T-helper 9 cell (primary cell): ENCODE measurements around the gene EI24.

Source experiments
- DNase-seq: peaks from one replicate; pipeline ENCODE4 v3.0.0-alpha.2; 2020

The EI24 gene

DNA sequence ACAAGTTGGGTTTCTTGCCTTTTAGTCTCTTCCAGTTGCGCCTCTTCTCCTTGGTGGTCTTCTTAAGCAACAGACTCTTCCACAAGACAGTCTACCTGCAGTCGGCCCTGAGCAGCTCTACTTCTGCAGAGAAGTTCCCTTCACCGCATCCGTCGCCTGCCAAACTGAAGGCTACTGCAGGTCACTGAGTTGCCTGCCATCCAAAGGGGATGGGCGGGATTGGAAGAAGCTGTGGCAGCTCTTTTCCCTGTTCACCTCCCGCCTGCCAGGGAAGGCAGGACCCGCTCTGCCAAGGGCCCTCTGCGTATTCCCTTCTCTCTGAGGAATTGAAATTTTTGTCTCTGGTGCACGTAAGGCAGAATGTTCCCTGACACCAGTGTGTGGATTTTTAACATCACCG, 14.2 kb downstream of the EI24 start:
- DNase-seq = no peak

- no peak for DNase-seq
Measured at GRCh38 chr11:125585487-125585886, 16.2 kb downstream of the EI24 start.

- no peak for DNase-seq
Measured at GRCh38 chr11:125586623-125587022, 17.3 kb downstream of the EI24 start.

DNA sequence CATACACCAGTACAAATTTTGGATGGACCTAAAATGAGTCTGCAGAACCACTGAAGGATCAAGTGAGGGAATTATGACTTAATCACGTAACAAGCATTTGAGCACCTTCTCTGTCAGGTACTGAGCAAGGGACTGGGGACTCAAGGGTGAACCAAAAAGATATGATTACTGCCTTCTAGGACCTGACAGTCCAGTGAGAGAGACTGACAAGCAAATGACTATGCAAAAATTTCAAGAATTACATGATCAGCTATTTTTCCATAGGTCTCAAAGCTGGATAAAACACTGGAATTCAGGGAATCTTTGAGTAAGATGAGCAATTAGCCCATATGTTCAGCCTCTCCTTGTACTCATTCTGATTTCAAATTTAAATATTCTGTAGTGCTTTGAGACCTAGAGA, 18.2 kb downstream of the EI24 start:
- DNase-seq = no peak

DNA sequence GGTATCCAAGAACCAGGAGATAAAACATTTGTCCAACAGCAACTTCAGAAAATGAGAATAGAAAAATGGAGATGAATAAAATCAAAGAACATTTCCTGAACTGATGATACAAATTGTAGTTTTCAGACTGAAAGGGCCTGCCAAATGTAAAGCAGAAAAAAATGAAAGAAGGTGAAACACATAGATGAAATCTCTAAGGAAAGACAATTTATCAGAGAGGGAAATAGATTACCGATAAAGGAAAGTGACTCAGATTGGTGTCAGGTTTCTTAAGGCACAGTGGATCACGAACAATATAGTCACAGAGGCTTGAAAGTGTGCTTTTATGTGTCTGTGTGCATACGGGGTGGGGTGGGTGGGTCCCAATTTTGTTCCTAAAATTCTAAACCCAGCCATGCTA, 19.2 kb downstream of the EI24 start:
- no peak for DNase-seq

- peak; percentile 34 for DNase-seq
Measured at GRCh38 chr11:125591649-125592304, 22.5 kb downstream of the EI24 start.

DNA sequence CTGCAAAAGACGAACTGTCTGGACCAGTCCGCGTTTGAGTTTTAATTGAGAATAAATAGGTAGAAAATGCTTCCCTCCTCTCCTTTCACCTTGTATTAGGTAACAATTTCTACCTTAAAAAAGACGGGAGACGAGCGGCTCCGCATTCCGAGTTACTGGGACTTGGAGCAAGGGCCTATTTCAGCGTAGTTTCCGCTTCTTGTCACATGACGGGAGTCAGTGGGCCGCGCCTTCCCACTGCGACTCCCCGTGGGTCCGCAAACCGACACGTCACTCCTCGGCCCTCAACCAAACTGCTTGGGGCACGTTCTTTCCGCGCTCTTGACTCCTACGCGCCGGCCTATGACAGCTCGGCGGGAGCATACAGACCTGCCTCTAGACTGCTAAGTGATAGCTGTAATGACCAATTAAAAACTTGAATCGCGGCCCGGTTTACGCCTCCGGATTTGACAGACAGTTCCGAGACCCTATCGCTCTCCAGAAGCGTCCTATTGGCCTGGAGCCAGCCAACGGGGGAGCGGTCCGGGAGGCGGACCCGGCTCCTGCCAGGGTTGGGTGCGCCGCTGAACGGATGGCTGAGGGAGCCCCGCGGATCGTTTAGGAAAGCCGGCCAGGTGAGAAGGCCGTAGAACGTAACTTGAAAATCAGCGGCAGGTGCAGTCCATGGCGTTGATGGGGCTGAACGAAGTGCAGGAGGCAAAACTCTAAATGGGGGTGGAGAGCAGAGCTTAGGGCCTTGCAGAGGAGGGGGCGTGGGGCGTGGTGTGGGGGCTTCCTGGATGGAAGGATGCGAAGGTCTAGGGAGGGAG, 23.2 kb downstream of the EI24 start, which contains the start of gene STT3A:
STT3A (plus strand) TSS at position 548 of the 809 bp plus-strand sequence. CDS start 3,064 bp downstream, outside the sequence.
- DNase-seq = peak; percentile 94

DNA sequence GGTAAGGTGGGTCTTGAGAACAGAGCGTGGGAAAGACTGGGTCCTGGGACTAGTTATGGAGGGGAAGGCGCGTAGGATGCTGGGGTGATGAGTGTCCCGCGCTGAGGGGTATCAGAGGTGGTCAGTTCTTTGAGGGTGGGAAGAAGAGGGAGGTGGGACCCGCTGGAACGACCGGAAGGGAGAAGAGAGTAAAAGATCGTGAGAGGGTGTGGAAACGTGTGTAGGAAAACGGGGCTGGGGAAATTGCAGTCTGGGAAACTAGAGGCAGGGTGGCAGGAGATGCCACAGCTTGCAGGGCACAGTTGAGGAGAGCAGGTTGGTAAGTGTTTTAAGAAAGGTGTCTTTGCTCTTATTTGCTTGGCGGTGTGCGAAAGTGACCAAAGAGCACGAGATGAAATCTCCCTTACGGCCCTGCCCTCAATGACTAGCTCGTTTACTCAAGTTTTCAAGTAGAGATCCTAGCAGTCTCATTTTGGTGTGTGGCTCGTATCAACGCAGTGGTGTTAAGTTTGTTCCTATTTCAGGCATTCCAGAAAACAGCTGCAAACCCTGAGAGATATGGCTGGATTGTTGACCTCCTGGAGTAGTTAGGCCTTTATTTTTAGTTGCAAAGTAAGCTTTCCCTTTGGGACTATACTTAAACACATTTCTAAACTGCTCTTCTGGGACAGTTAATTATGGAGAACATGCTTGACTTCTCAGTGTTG, 24.0 kb downstream of the EI24 start:
- DNase-seq = no peak

DNA sequence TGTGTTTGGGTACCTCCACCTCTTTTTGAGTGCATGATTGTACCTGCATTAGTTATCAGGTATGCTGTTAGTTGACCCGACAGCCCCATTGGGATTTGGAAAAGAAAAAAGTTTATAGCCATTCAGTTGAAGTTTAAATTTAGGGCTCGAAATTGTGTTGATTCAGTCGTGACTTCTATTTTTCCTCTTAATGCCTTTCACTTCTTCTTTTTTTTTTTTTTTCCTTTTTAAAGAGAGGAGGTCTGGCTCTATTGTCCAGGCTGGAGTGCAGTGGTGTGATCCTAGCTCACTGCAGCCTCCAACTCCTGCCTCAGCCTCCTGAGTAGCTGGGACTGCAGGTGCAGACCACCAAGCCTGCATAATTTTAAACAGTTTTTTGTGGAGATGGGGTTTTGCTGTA, 25.7 kb downstream of the EI24 start:
- no peak for DNase-seq

DNA sequence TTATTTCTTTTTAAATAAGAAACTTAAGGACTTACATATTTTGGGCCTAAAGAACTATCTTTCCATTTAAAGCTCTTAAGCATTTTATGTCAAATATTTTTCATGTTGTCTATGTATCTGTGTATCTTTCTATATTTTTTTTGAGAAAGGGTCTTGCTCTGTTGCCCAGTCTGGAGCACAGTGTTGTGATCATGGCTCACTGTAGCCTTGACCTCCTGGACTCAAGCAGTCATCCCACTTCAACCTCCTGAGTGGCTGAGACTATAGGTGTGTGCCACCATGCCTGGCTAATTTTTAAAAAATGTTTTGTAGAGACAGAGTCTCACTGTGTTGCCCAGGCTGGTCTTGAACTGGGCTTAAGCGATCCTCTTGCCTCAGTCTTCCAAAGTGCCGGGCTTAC, 31.4 kb downstream of the EI24 start:
- DNase-seq = no peak

DNA sequence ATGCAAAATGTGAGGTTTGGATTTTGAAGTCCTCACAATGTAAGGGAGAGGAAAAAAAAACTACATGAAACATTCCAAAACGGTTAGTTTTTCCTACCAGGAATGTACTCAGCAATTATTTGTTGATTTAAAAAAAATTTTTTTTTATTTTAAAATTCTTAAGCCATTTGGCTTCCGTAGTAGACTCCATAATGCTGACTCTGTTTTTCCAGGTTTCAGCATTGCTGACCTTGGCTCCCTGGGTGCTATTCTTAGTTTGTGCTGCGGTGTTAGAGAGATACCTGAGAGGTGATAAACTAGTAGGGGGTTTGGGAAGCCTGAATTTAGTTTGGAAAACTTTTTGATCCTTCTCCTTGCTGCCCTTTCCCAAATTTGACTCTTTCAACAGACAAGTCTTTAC, 33.9 kb downstream of the EI24 start:
- no peak for DNase-seq

DNA sequence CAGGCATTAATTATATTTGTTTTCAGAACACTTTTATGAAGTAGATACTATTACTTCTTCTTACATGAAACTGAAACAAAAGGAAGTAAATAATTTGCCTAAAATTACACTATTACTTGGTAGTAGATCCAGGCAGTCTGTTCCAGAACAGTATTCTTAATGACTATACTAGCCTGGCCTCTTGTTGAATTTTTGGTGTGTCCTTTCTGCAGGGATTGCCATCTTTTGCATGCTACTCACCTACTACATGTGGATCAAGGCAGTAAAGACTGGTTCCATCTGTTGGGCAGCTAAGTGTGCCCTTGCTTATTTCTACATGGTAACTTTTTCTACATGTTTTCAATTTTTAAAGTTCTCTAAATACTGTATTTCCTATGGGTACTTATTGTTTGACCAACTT, 36.1 kb downstream of the EI24 start:
- DNase-seq = no peak

- no peak for DNase-seq
Measured at GRCh38 chr11:125609545-125609944, 40.3 kb downstream of the EI24 start.

GRCh38 chr11:125618383-125618782, 49.1 kb downstream of the EI24 start:
- DNase-seq = no peak

GRCh38 chr11:125621995-125622394, 52.7 kb downstream of the EI24 start:
- no peak for DNase-seq

DNA sequence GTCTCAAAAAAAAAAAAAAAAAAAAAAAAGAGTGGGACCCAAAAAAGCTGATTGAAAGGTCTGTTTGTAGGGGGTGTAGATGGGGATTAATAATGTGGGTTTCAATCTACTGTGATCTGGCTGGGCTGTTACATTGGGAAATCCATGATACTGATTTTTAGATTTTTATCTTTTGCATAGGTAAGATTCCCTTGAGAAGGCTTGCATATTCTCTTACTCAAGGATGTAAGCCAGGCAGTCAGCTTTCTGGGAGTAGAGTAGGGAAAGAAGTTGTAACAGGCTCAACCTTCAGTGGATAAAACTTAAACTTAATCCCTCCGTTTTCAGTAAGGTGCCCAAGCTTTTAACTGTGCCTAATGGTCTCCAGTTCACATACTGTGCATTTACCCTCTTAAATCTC, 53.8 kb downstream of the EI24 start:
- no peak for DNase-seq

- DNase-seq = no peak
Measured at GRCh38 chr11:125624756-125625213, 55.5 kb downstream of the EI24 start, which contains the start of gene CHEK1. Gene CHEK1 (plus strand): TSS chr11:125625163. CDS start chr11:125626769, 1,606 bp downstream.

DNA sequence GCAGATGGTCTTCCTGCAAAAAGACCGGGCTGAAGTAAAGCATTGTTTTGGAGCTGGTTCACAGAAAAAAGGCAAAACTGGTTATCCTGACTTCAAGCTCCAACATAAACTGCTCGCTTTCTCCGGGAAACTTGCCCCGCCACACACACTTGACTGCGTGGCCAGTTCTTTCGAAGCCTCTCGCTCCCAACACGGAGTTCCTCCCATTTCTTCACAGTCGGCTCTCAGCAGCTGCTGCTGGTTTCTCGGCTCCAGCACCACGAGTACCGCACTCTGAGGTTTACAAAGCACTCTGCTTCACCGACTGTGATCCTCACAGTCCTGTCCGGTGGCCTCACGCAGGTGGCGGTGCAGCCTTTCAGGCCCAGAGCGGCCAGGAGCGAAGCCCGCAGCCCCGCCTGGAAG, 56.0 kb downstream of the EI24 start:
- DNase-seq = no peak

- DNase-seq = peak; percentile 74
Measured at GRCh38 chr11:125625630-125626287, 56.5 kb downstream of the EI24 start.

GRCh38 chr11:125626288-125626950, 57.1 kb downstream of the EI24 start:
- no peak for DNase-seq

GRCh38 chr11:125627236-125627910, 58.1 kb downstream of the EI24 start:
- DNase-seq = no peak
